Choroid plexus epithelial cell (primary cell): ENCODE results near the gene CMSS1.

Source experiments
- DNase-seq: peaks from one replicate; pipeline ENCODE4 v3.0.0-alpha.2; 2010; ENCODE audit warnings: low read depth
- H3K4me3 ChIP-seq: 2 replicates; pipeline ENCODE4 v1.5.1; 2011; ENCODE audit warnings: low read depth, mild to moderate bottlenecking, control low read depth, low read length, moderate library complexity
- TF ChIP-seq, protein P1 (sequence below): conservative IDR thresholded peaks from 2 replicates; pipeline ENCODE4 v1.5.1; 2011; ENCODE audit warnings: low read depth, mild to moderate bottlenecking, control low read depth, inconsistent platforms, low read length, moderate library complexity

The CMSS1 gene

DNA sequence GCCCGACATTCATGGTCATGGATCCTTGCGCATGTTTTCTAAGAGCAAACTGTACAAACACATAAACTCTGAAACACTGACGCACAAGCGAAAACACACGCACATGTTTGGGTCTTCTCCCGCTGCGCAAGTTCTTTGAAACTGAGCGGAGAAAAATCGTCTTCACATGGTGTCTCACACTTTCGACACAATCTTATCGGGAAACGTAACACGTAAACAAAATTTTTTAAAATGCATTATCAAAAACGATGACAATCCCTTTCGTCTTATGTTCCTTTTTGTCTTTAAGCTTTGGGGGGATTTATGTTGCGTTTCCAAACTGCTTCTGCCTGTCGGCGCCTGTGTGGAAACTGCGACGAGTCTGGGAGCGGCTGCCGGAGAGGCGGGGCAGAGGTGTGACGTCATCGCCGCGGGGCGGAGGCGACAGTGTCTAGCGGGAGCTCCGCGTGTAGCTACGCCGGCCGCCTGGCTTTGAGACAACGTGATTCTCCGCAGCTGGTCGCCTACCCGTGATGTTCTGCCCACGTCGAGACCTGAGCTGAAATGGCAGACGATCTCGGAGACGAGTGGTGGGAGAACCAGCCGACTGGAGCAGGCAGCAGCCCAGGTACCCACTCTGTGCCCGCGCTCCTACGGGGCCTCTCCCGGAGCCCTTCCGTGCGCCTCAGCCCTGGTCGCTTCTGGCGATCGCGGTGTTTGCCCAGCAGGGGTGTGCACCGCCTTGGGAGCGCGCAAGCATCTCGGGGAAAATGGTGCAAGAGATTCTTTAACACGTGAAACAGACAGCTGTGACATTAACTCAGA, at the start of gene CMSS1:
CMSS1 (plus strand) TSS at position 426 of the 804 bp plus-strand sequence.
- peak; percentile 92 for DNase-seq
- H3K4me3 ChIP-seq: peak within 1 kb of the TSS; percentile 81
- TF ChIP-seq, protein P1, sequence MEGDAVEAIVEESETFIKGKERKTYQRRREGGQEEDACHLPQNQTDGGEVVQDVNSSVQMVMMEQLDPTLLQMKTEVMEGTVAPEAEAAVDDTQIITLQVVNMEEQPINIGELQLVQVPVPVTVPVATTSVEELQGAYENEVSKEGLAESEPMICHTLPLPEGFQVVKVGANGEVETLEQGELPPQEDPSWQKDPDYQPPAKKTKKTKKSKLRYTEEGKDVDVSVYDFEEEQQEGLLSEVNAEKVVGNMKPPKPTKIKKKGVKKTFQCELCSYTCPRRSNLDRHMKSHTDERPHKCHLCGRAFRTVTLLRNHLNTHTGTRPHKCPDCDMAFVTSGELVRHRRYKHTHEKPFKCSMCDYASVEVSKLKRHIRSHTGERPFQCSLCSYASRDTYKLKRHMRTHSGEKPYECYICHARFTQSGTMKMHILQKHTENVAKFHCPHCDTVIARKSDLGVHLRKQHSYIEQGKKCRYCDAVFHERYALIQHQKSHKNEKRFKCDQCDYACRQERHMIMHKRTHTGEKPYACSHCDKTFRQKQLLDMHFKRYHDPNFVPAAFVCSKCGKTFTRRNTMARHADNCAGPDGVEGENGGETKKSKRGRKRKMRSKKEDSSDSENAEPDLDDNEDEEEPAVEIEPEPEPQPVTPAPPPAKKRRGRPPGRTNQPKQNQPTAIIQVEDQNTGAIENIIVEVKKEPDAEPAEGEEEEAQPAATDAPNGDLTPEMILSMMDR: peak; percentile 32

DNA sequence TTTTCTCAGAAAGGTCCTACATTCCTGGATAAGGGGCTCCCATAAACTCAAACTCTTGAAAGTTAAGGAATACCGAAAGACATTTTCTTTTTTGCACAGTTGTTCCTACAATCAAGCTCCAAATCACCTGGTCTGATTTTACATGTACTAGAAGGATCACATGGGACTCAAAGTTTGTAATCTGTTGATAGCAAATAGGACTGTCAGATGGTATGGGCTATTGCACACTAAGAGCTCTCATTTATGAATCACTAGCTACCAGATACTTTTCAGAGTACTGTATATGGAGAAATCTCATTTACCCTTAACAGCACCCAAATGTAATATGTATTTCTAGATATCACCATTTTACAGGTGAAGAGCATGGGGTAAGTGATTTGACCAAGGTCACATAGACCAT, 49.5 kb upstream of the CMSS1 start:
- TF ChIP-seq, protein P1: no peak
- H3K4me3 ChIP-seq: no peak overlapping the region
- no peak for DNase-seq

DNA sequence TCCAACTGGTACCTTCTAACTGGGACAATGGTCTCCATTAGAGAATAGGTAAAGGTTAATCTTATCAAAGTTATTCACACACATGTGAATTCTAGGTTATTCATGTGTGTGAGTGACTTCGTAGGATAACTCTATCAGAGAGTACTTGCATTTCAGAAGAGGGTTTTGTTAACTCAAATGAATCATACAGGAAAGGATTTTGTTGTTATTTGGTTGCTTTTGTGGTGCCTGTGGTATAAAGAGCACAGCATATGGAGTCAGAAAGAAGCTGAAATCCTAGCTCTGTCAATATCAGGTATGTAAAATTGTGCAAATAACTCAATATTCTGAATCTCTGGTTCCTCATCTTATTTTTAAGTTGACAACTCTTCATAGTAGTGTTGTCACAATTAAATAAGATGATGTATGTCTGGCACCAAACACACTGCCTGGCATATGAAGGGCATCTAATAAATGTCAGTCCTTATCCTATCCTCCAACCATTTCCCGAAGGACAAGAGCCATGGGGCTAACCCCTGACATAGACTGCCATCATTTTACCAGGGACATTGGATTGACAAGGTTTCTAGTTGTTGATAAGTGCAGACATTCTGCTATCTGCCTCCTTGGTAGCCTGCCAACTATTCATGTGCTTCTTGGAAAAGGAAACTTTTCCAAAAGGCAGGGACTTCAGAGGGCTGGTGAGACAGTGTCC, 48.7 kb upstream of the CMSS1 start:
- TF ChIP-seq, protein P1: no peak
- DNase-seq: no peak
- no peak overlapping the region for H3K4me3 ChIP-seq

- TF ChIP-seq, protein P1: no peak
- DNase-seq: no peak
- no peak overlapping the region for H3K4me3 ChIP-seq
These were observed 45.5 kb upstream of the CMSS1 start for GRCh38 chr3:99772171-99772570.

- no peak for DNase-seq
- TF ChIP-seq, protein P1: no peak
- H3K4me3 ChIP-seq: no peak overlapping the region
These were observed 45.0 kb upstream of the CMSS1 start for GRCh38 chr3:99772671-99773070.

DNA sequence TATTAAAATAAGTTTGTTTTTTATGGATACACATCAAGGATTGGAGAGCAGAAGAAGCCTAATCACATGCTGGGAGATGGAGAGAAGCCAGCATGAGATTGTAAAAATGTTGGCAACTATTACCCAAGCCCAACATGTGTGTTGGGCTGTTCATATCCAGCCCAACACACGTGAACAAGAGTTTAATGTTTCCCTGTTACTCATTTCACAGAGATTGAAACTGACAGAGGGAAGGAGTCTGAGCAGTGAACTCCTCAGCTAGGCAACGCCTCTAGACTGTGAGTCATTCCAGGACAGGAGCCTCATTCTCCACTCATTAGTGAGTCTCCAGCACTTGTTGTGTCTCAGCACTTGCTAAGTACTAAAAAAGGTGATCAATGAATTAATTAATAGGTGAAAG, 43.2 kb upstream of the CMSS1 start:
- no peak overlapping the region for H3K4me3 ChIP-seq
- TF ChIP-seq, protein P1: no peak
- peak; percentile 94 for DNase-seq
